K562 (cell line): ENCODE measurements around the gene MYL10. TPM values are rescaled to one million over a fixed set of nuclear protein-coding genes. Genes with fewer than 3 reads are reported as not detected.

Experiments used
- ATAC-seq: fragments of 200-7000 bp; cut with Tn5 transposase; 3 replicates; pipeline ENCODE4 v1.9.1; 2020; ENCODE audit warnings: moderate library complexity
- BruUV-seq: library from RNA; stranded (reverse); fragments of 400-500 nt; replicated peaks from 2 replicates; lab custom pipeline; 2021; lab: Mats Ljungman, UMichigan
- CTCF ChIA-PET: fragments of 300-600 bp; formaldehyde crosslinking; extraction: SDS; loops from one replicate; lab custom pipeline; 2021; ENCODE audit warnings: low intra/inter-chr PET ratio; lab: Yijun Ruan, JAX
- POLR2A ChIA-PET: fragments of 300-600, 350-650 bp; sonication (Branson Sonifier 250); formaldehyde crosslinking; extraction: SDS; loops from one replicate; lab custom pipeline; 2021; ENCODE audit warnings: antibody characterized with exemption, inconsistent platforms; lab: Yijun Ruan, JAX
- DNase-seq, 4 experiments: peaks; one replicate each; pipeline versions ENCODE4 v3.0.0 to v3.0.0-alpha.2; 2011 to 2018; ENCODE audit warnings: low spot score in 3 of 4, mixed read lengths in 3 of 4; ENCODE audit errors: extremely low read depth in 1 of 4
- FAIRE-seq: peaks from 2 replicates; lab custom pipeline; 2011; peaks lifted over from hg19 to GRCh38; lab: Jason Lieb, UNC
- H2AFZ ChIP-seq: 2 replicates; pipeline ENCODE4 v1.6.0; 2011; ENCODE audit warnings: low read depth, low read length, control low read depth, inconsistent platforms
- H3K27ac ChIP-seq: fragments of 200-600 bp; 3 replicates; pipeline ENCODE4 v1.8.0; 2011; ENCODE audit warnings: low read depth, mild to moderate bottlenecking, control low read depth, inconsistent platforms, low read length, moderate library complexity, mixed read lengths; ENCODE audit errors: extremely low read depth
- H3K27me3 ChIP-seq, 2 experiments: fragments of 300-600 bp in 1 of 2; 2 replicates in 1 of 2; 3 replicates in 1 of 2; pipeline versions ENCODE4 v1.6.0 to v1.8.0; 2011; ENCODE audit warnings: inconsistent platforms in 2 of 2, low read length in 2 of 2, mild to moderate bottlenecking in 1 of 2, mixed read lengths in 1 of 2, moderate library complexity in 1 of 2; ENCODE audit not compliant: control insufficient read depth in 2 of 2, insufficient read depth in 2 of 2
- H3K36me3 ChIP-seq: fragments of 300-600 bp; 3 replicates; pipeline ENCODE4 v1.8.0; 2011; ENCODE audit warnings: mild to moderate bottlenecking, low read length, inconsistent platforms; ENCODE audit not compliant: control insufficient read depth, insufficient read depth
- H3K4me1 ChIP-seq, 2 experiments: fragments of 200-600 bp in 1 of 2; replicated peaks in 1 of 2; 2 replicates in 1 of 2; 3 replicates in 1 of 2; pipeline versions ENCODE4 v1.5.1 to v1.8.0; 2011; ENCODE audit warnings: inconsistent platforms in 2 of 2, low read length in 2 of 2, mild to moderate bottlenecking in 1 of 2, mixed read lengths in 1 of 2, moderate library complexity in 1 of 2; ENCODE audit not compliant: control insufficient read depth in 2 of 2, insufficient read depth in 2 of 2
- H3K4me2 ChIP-seq: 2 replicates; pipeline ENCODE4 v1.6.1; 2011; ENCODE audit warnings: low read length, control low read depth, inconsistent platforms, mixed read lengths; ENCODE audit not compliant: insufficient read depth
- H3K4me3 ChIP-seq: fragments of 200-600 bp; sonication (generic), shearing (Covaris generic); 2 replicates; pipeline ENCODE4 v1.5.1; 2016; ENCODE audit warnings: control low read depth, inconsistent platforms
- H3K79me2 ChIP-seq: fragments of 200-600 bp; 3 replicates; pipeline ENCODE4 v1.8.0; 2011; ENCODE audit warnings: low read length, inconsistent platforms; ENCODE audit not compliant: control insufficient read depth, insufficient read depth
- H3K9ac ChIP-seq, 2 experiments: 2 replicates each; pipeline versions ENCODE4 v1.6.0 to v1.6.1; 2011; ENCODE audit warnings: low read depth in 2 of 2, low read length in 2 of 2, control low read depth in 1 of 2, inconsistent platforms in 1 of 2, mild to moderate bottlenecking in 1 of 2, mixed read lengths in 1 of 2; ENCODE audit not compliant: insufficient read depth in 1 of 2
- H3K9me1 ChIP-seq: one replicate; pipeline ENCODE4 v1.6.0; 2011; ENCODE audit warnings: inconsistent platforms, mild to moderate bottlenecking, low read length, moderate library complexity; ENCODE audit not compliant: control insufficient read depth, insufficient read depth
- H3K9me3 ChIP-seq: replicated peaks from 2 replicates; pipeline ENCODE4 v1.5.1; 2011; ENCODE audit warnings: low read depth, low read length, inconsistent platforms; ENCODE audit not compliant: control insufficient read depth, insufficient read depth
- H4K20me1 ChIP-seq: replicated peaks from 2 replicates; pipeline ENCODE4 v1.6.1; 2011; ENCODE audit warnings: low read length, inconsistent platforms, mixed read lengths; ENCODE audit not compliant: control insufficient read depth, insufficient read depth
- ASH1L ChIP-seq: fragments of 450-650 bp; IDR thresholded peaks from 2 replicates; pipeline ENCODE4 v1.6.1; 2018; ENCODE audit warnings: borderline replicate concordance, mild to moderate bottlenecking, low read depth; ENCODE audit not compliant: partially characterized antibody
- CBX8 ChIP-seq: fragments of 200-600 bp; sonication (generic); IDR thresholded peaks from 2 replicates; pipeline ENCODE4 v1.6.1; 2012; ENCODE audit warnings: borderline replicate concordance, mixed run types, low read depth, mild to moderate bottlenecking, moderate library complexity, mixed read lengths, low read length, control low read depth, inconsistent platforms; ENCODE audit not compliant: poor library complexity, severe bottlenecking; ENCODE audit errors: extremely low read depth
- CREM ChIP-seq: IDR thresholded peaks from 2 replicates; pipeline ENCODE4 v1.6.1; 2014; ENCODE audit warnings: antibody characterized with exemption, low read depth
- GABPA ChIP-seq: fragments of 200-800 bp; sonication (Bioruptor generic); conservative IDR thresholded peaks from 2 replicates; pipeline ENCODE4 v1.6.1; 2016; ENCODE audit warnings: low read depth, missing genetic modification characterization, missing compliant biosample characterization
- PCBP2 ChIP-seq: fragments of 200-400 bp; formaldehyde crosslinking; IDR thresholded peaks from 2 replicates; pipeline ENCODE4 v1.6.1; 2018; ENCODE audit warnings: low read length, low read depth, mild to moderate bottlenecking, moderate library complexity; ENCODE audit not compliant: poor library complexity, severe bottlenecking
- RBM39 ChIP-seq: fragments of 200-400 bp; formaldehyde crosslinking; optimal IDR thresholded peaks from 2 replicates; pipeline ENCODE3; 2018; ENCODE audit warnings: low read depth, low read length
- WGBS: fragments of 100-300 bp; shearing (Covaris generic); methylation state at CpG from one replicate; pipeline ENCODE4 v1.1.6; 2016; ENCODE audit warnings: low coverage, mixed read lengths; ENCODE audit not compliant: insufficient coverage; ENCODE audit errors: missing lambda C conversion rate; 5-methylcytosine and 5-hydroxymethylcytosine counted together
- in situ Hi-C: fragments of 300-500 bp; cut with MboI; formaldehyde crosslinking; loops from 4 replicates; pipeline ENCODE4 v1.15.0; 2018; ENCODE audit warnings: inconsistent platforms, mixed read lengths
- intact Hi-C: fragments of 100-400 bp; cut with micrococcal nuclease; formaldehyde crosslinking; loops from 2 replicates; pipeline ENCODE4 v1.14.2; 2022
- polyA plus RNA-seq, 8 experiments: library from polyadenylated mRNA; depleted of rRNA in 4 of 8; stranded (reverse) in 5 of 8; unstranded in 3 of 8; fragments of >200 nt; fragmentation: Nextera tagmentation in 2 of 8; fragmentation: Illumina TruSeq in 1 of 8; extraction: Ambion mirVana in 2 of 8; extraction: Trizol in 1 of 8; gene quantifications; 2 replicates each; pipeline versions ENCODE4 v1.2.1 to v1.2.3, GENCODE V29; 2011 to 2014; ENCODE audit warnings: inconsistent platforms in 1 of 8, missing spikeins in 1 of 8
- total RNA-seq, 7 experiments: library from RNA; depleted of rRNA in 6 of 7; stranded (reverse); fragments of >200 nt in 6 of 7; fragmentation: Illumina TruSeq in 2 of 7; extraction: Trizol in 2 of 7; gene quantifications; 2 replicates each; pipeline versions ENCODE4 v1.2.1 to v1.2.3, GENCODE V29; 2011 to 2021; ENCODE audit warnings: low replicate concordance in 1 of 7
- TF ChIP-seq, protein P1 (sequence below): fragments of 250-450 bp; sonication (Bioruptor Pico); IDR thresholded peaks from 2 replicates; pipeline ENCODE4 v1.5.0; 2021
- TF ChIP-seq, protein P2 (sequence below): fragments of 450-650 bp; IDR thresholded peaks from 2 replicates; pipeline ENCODE4 v1.6.1; 2016; ENCODE audit warnings: antibody characterized with exemption
- TF ChIP-seq, protein P3 (sequence below), 2 experiments: fragments of 450-650 bp in 1 of 2; sonication (generic) in 1 of 2; formaldehyde crosslinking in 1 of 2; IDR thresholded peaks; 2 replicates each; pipeline versions ENCODE4 v1.7.1 to v1.9.0; 2016 to 2022; ENCODE audit warnings: inconsistent platforms in 1 of 2, mild to moderate bottlenecking in 1 of 2, missing genetic modification reagents in 1 of 2

Gene MYL10
- total and polyA plus RNA-seq, 9 of the 15 experiments (the other 6 are each of a cell fraction or from before 2014, with no cell fraction given): not detected

DNA sequence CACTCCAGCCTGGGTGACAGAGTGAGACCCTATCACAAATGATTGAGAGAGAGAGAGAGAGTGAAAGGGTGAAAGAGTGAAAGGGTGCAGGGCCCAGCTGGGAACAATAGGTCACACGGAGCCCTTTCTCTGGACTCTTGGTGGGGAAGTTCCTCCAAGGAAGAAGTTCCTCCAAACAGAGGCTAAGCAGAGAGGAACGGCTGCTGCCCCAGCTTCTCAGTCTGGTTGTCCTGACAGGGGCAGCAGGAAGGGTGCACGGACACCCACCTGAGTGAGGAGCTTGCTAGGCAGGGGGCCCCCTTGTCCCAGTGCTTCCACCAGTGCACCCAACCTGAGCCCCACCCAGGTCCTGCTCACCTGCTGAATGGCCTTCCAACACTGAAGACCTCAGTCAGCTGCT is 38.8 kb upstream of the MYL10 start:
- 0 out of 5 replicates have a peak, but pooled peaks cover 0 to 5% of the 10 kb centered on the region in 2 experiments for H3K4me1 ChIP-seq
- POLR2A ChIA-PET: interaction anchor here (0.8 kb wide), 1 partner anchor 63 kb away, joined by 3 read pairs; no protein-coding TSS in a partner anchor
- FAIRE-seq (no peak), ATAC-seq (no peak), DNase-seq (no peak)
- H3K9me3 ChIP-seq: no peaks in the 10 kb centered on the region
- H3K9me1 ChIP-seq: no peaks in the 10 kb centered on the region
- H3K4me2 ChIP-seq: no peak overlapping the region
- H3K9ac ChIP-seq: no peak overlapping the region; a peak in 1 of 4 replicates
- no TSS peak for BruUV-seq
- H3K36me3 ChIP-seq: no peaks in the 10 kb centered on the region
- H3K27me3 ChIP-seq: peaks cover 7 to 49% of the 10 kb centered on the region in 2 experiments; a peak in 4 of 5 replicates
- CTCF ChIA-PET: interaction anchor here (0.5 kb wide), 1 partner anchor 146 kb away, joined by 5 read pairs; no protein-coding TSS in a partner anchor
- intact Hi-C loops (no loop called here), in situ Hi-C loops (no loop called here)
- no peak overlapping the region for H2AFZ ChIP-seq
- no peaks in the 10 kb centered on the region for H3K79me2 ChIP-seq
- H4K20me1 ChIP-seq: no peaks in the 10 kb centered on the region; the same call in 1 of the 2 replicates
- WGBS: 3% methylated on average over 3 of the region's 3 CpGs
- no peak overlapping the region for H3K27ac ChIP-seq
- no peak overlapping the region for H3K4me3 ChIP-seq
- no peak for TF ChIP-seq CBX8
- TF ChIP-seq CREM: no peak
- TF ChIP-seq RBM39: no peak
- no peak for TF ChIP-seq PCBP2
- TF ChIP-seq, protein P1, sequence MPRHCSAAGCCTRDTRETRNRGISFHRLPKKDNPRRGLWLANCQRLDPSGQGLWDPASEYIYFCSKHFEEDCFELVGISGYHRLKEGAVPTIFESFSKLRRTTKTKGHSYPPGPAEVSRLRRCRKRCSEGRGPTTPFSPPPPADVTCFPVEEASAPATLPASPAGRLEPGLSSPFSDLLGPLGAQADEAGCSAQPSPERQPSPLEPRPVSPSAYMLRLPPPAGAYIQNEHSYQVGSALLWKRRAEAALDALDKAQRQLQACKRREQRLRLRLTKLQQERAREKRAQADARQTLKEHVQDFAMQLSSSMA (CRISPR knock-in tag): no peak
- TF ChIP-seq, protein P2, sequence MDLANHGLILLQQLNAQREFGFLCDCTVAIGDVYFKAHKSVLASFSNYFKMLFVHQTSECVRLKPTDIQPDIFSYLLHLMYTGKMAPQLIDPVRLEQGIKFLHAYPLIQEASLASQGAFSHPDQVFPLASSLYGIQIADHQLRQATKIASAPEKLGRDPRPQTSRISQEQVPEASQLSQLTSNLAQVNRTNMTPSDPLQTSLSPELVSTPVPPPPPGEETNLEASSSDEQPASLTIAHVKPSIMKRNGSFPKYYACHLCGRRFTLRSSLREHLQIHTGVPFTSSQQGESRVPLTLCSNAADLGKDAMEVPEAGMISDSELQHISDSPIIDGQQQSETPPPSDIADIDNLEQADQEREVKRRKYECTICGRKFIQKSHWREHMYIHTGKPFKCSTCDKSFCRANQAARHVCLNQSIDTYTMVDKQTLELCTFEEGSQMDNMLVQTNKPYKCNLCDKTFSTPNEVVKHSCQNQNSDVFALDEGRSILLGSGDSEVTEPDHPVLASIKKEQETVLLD: no peak
- TF ChIP-seq, protein P3, sequence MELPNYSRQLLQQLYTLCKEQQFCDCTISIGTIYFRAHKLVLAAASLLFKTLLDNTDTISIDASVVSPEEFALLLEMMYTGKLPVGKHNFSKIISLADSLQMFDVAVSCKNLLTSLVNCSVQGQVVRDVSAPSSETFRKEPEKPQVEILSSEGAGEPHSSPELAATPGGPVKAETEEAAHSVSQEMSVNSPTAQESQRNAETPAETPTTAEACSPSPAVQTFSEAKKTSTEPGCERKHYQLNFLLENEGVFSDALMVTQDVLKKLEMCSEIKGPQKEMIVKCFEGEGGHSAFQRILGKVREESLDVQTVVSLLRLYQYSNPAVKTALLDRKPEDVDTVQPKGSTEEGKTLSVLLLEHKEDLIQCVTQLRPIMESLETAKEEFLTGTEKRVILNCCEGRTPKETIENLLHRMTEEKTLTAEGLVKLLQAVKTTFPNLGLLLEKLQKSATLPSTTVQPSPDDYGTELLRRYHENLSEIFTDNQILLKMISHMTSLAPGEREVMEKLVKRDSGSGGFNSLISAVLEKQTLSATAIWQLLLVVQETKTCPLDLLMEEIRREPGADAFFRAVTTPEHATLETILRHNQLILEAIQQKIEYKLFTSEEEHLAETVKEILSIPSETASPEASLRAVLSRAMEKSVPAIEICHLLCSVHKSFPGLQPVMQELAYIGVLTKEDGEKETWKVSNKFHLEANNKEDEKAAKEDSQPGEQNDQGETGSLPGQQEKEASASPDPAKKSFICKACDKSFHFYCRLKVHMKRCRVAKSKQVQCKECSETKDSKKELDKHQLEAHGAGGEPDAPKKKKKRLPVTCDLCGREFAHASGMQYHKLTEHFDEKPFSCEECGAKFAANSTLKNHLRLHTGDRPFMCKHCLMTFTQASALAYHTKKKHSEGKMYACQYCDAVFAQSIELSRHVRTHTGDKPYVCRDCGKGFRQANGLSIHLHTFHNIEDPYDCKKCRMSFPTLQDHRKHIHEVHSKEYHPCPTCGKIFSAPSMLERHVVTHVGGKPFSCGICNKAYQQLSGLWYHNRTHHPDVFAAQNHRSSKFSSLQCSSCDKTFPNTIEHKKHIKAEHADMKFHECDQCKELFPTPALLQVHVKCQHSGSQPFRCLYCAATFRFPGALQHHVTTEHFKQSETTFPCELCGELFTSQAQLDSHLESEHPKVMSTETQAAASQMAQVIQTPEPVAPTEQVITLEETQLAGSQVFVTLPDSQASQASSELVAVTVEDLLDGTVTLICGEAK (IDR thresholded peaks at IDR 0.05): no peak
- TF ChIP-seq, protein P3 (CRISPR knock-in tag; IDR thresholded peaks at IDR 0.05): no peak
- no peak for TF ChIP-seq ASH1L
- TF ChIP-seq GABPA (tag): no peak
